Liver (tissue), 2 donors: ENCODE data around the gene IWS1.
"Not testable (repeated sequence)": the region's sequence is repeated elsewhere in the genome, so short reads cannot be mapped to it uniquely, and the experiment has no call there.

Experiments
- TF ChIP-seq, protein P1 (sequence below): IDR thresholded peaks from 2 replicates; pipeline ENCODE4 v1.6.1; 2016; ENCODE audit warnings: antibody characterized with exemption, mild to moderate bottlenecking
- TF ChIP-seq, protein P2 (sequence below): IDR thresholded peaks from 2 replicates; pipeline ENCODE4 v1.6.1; 2016; ENCODE audit warnings: antibody characterized with exemption
- TF ChIP-seq, protein P3 (sequence below): fragments of 150-350 bp; IDR thresholded peaks from 2 replicates; pipeline ENCODE4 v1.5.1; 2017; ENCODE audit warnings: improper control_type of control experiment, low read depth, low read length; ENCODE audit not compliant: missing input control
- donor health status: healthy.

DNA sequence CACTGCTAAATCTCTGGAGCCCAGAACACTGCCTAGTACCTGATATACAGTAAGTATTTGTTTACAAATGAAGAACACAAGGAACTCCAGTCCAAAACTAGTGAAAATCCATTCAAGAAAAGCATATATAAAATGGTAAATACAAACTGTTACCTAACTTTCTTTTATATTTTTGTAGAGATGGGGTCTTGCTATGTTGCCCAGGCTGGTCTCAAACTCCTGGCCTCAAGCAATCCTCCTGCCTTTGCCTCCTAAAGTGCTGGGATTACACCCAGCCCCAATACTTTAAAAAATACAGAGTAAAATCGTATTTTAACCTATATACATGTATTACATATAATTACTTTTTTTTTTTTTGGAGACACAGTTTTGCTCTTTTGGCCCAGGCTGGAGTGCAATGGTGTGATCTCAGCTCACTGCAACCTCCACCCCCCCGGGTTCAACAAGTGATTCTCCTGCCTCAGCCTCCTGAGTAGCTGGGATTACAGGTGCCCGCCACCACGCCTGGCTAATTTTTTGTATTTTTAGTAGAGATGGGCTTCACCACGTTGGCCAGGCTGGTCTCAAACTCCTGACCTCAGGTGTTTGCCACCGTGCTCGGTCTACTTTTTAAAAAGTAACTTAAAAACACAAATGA is 2.0 kb downstream of the IWS1 start:
- TF ChIP-seq, protein P1, sequence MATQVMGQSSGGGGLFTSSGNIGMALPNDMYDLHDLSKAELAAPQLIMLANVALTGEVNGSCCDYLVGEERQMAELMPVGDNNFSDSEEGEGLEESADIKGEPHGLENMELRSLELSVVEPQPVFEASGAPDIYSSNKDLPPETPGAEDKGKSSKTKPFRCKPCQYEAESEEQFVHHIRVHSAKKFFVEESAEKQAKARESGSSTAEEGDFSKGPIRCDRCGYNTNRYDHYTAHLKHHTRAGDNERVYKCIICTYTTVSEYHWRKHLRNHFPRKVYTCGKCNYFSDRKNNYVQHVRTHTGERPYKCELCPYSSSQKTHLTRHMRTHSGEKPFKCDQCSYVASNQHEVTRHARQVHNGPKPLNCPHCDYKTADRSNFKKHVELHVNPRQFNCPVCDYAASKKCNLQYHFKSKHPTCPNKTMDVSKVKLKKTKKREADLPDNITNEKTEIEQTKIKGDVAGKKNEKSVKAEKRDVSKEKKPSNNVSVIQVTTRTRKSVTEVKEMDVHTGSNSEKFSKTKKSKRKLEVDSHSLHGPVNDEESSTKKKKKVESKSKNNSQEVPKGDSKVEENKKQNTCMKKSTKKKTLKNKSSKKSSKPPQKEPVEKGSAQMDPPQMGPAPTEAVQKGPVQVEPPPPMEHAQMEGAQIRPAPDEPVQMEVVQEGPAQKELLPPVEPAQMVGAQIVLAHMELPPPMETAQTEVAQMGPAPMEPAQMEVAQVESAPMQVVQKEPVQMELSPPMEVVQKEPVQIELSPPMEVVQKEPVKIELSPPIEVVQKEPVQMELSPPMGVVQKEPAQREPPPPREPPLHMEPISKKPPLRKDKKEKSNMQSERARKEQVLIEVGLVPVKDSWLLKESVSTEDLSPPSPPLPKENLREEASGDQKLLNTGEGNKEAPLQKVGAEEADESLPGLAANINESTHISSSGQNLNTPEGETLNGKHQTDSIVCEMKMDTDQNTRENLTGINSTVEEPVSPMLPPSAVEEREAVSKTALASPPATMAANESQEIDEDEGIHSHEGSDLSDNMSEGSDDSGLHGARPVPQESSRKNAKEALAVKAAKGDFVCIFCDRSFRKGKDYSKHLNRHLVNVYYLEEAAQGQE = not testable (repeated sequence)
- TF ChIP-seq, protein P2, sequence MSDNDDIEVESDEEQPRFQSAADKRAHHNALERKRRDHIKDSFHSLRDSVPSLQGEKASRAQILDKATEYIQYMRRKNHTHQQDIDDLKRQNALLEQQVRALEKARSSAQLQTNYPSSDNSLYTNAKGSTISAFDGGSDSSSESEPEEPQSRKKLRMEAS = not testable (repeated sequence)
- TF ChIP-seq, protein P3, sequence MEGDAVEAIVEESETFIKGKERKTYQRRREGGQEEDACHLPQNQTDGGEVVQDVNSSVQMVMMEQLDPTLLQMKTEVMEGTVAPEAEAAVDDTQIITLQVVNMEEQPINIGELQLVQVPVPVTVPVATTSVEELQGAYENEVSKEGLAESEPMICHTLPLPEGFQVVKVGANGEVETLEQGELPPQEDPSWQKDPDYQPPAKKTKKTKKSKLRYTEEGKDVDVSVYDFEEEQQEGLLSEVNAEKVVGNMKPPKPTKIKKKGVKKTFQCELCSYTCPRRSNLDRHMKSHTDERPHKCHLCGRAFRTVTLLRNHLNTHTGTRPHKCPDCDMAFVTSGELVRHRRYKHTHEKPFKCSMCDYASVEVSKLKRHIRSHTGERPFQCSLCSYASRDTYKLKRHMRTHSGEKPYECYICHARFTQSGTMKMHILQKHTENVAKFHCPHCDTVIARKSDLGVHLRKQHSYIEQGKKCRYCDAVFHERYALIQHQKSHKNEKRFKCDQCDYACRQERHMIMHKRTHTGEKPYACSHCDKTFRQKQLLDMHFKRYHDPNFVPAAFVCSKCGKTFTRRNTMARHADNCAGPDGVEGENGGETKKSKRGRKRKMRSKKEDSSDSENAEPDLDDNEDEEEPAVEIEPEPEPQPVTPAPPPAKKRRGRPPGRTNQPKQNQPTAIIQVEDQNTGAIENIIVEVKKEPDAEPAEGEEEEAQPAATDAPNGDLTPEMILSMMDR = not testable (repeated sequence)
